Ecto neural progenitor cell (in vitro differentiated cells): ENCODE measurements around the gene ALG10B.
"Not testable (repeated sequence)": the region's sequence is repeated elsewhere in the genome, so short reads cannot be mapped to it uniquely, and the experiment has no call there.

Experiments
- DNase-seq: peaks from one replicate; pipeline ENCODE4 v3.0.0-alpha.2; 2018; ENCODE audit warnings: low spot score

The ALG10B gene, protein sequence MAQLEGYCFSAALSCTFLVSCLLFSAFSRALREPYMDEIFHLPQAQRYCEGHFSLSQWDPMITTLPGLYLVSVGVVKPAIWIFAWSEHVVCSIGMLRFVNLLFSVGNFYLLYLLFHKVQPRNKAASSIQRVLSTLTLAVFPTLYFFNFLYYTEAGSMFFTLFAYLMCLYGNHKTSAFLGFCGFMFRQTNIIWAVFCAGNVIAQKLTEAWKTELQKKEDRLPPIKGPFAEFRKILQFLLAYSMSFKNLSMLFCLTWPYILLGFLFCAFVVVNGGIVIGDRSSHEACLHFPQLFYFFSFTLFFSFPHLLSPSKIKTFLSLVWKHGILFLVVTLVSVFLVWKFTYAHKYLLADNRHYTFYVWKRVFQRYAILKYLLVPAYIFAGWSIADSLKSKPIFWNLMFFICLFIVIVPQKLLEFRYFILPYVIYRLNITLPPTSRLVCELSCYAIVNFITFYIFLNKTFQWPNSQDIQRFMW

GRCh38 chr12:38316391-38317129 lies at the start of gene ALG10B:
ALG10B (plus strand) TSS chr12:38316774; CDS start chr12:38316894, 120 bp downstream.
- peak; percentile 97 for DNase-seq

DNA sequence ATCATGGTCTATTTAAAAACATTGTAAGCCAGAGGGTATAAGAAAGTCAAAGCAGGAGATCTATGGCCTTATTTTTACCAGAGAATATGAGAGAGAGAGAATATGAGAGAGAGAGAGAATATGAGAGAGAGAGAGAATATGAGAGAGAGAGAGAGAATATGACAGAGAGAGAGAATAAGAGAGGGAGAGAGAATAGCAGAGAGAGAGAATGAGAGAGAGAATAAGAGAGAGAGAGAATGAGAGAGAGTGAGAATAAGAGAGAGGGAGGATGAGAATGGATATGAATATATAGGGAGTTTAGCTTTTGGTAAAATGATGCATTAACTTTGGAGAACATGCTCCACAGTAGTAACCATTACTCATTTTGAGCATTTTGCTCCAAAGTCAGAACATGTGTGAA lies 48.0 kb upstream of the ALG10B start:
- DNase-seq: no peak

DNA sequence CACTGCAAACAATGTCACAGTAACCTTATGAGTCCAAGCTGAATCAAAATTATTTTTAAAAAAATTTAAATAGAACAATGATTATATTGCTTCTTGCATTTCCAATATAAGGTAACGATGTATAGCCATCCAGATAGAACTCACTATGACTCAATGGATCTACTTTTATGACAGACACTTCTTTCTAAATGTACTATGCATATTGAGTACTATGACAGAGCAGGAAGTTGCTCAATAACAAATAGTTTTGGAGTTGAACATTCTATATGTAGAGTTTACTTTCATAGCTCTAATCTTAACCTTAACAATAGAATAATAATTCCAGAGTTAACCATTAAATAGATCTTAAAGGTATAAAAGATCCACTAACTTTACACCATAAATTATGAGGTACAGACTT lies 46.7 kb upstream of the ALG10B start:
- no peak for DNase-seq

DNA sequence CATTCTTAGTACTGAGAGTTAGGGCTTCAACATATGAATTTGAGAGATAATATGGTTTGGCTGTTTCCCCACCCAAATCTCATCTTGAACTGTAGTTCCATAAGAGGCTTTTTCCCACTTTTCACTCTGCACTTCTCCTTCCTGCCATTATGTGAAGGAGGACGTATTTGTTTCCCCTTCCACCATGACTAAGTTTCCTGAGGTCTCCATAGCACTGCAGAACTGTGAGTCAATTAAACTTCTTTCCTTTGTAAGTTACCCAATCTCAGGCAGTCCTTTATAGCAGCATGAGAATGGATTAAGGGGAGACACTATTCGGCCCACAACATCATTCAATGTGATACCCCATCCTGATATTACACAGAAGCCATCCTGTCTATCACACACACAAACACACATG lies 36.8 kb upstream of the ALG10B start:
- DNase-seq: no peak

DNA sequence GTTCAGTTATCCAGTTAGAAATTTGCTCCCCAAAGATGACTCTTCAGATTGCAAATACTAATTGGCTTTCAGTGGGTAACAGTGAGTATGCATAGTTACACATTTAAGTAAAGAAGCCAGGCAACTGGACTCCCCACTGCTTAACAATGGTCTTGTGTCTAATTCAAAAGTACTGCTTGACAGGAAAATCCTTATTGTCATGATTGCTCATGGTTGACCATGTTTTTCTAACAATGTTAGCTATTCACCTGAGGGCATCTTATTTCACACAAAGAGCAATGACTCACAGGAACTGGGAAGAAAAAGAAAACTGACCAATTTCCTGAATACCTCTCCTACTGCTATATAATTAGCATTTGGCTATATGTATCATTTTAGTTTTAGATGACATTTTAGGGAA lies 33.7 kb upstream of the ALG10B start:
- no peak for DNase-seq

- DNase-seq: no peak
Measured at GRCh38 chr12:38289396-38289795, 27.2 kb upstream of the ALG10B start.

GRCh38 chr12:38291160-38291559 lies 25.4 kb upstream of the ALG10B start:
- DNase-seq: no peak

DNA sequence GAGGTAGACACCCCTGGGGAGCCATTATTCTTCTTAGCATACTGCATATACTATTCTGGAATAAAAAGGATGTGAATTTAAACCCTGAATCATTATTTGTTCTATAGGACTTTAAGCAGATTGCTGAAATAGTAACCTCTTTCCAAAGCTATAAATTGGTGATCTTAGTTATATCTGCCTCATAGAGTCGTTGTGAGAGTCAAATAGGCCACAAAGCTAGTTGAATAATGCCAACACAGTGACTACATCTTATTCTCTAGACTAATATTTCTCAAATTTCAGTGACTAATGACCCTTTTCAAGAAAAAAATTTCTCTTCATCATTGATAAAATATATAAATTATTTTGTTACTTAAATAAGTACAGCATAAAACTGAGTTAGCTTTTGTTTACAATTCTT lies 13.6 kb upstream of the ALG10B start:
- DNase-seq: not testable (repeated sequence)

GRCh38 chr12:38321966-38322365 lies 5.4 kb downstream of the ALG10B start:
- not testable (repeated sequence) for DNase-seq

- DNase-seq: no peak
Measured at GRCh38 chr12:38324912-38325311, 8.3 kb downstream of the ALG10B start.

DNA sequence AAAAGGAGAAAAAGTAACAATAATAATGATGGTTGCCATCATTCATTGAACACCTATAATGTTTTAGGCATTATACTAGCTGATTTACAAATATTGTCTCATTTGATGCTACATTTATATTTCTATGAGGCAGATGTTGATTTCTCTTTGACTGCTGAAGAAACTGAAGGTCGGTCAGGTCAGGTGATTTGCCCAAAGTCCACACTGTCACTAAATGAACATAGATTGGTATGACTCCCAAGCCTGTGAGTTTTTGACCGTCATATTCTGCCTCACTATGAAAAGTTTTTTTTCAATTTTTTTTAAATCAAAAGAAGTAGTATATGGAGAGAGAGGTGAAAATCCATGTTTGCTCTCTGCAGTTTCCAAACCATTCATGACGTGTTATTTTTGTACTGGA lies 10.8 kb downstream of the ALG10B start:
- DNase-seq: no peak

DNA sequence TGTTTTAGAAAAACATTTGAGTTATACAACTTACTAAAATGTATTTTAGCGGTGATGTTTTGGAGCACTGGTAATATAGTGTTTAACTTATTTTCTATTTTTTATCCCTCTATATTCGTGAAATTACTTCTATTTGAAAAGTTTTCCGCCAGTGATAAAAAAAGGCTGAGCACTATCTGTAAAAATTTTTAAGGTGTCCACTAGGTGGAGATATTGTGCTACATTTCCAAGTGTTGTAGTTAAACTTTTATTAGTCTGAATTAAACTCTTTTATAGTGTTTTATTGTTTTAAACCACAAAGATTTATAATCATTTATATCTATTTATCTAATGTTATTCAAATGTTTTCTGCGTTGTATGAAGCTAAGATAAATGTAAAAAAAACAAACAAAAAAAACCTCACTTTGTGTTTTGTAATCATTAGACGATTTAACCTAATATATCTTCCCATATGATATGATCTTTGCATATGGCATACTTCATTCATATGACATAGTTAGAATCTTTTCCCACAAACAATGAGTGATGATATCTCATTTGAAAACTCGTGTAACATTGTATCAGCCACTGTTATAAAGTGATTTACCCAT lies 11.8 kb downstream of the ALG10B start:
- DNase-seq: no peak

- not testable (repeated sequence) for DNase-seq
Measured at GRCh38 chr12:38330414-38330813, 13.8 kb downstream of the ALG10B start.

GRCh38 chr12:38332814-38333213 lies 16.2 kb downstream of the ALG10B start:
- DNase-seq: no peak

- no peak for DNase-seq
Measured at GRCh38 chr12:38342444-38342843, 25.9 kb downstream of the ALG10B start.

DNA sequence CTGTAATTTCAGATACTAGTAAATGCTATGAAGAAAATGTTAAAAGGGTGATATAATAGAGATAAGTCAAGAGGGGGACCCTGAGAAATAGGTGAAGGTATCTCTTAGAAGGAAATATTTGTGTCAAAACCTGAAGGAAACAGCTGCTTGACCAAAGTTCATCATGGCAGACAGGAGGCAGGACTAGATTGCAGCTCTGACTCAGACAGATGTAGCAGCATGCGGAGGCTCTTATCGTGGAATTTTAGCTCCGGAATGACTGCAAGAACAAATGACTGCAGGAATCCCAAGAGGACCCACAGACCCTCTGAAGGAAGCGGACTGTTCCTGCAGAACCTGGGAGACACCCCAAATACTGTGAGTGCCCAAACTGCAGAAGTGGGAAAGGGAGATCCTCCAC lies 26.7 kb downstream of the ALG10B start:
- not testable (repeated sequence) for DNase-seq

- DNase-seq: not testable (repeated sequence)
Measured at GRCh38 chr12:38343916-38344315, 27.3 kb downstream of the ALG10B start.

- DNase-seq: no peak
Measured at GRCh38 chr12:38350342-38351174, 34.0 kb downstream of the ALG10B start.

DNA sequence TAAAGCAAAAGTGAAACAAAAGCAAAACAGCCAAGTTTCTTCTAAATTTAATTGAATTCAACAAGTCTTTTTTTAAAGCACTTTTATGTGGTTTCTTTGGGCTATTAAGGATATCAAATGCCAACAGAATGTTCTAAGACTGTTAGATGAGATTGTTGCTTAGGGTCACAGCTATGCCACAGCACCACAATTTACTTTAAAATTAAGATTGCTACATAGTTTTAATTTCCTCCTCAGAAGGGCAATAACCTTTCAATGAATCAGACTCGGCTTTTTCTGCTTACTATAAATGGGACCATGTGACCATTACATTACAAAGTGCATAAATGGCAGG lies 34.6 kb downstream of the ALG10B start:
- DNase-seq: not testable (repeated sequence)

DNA sequence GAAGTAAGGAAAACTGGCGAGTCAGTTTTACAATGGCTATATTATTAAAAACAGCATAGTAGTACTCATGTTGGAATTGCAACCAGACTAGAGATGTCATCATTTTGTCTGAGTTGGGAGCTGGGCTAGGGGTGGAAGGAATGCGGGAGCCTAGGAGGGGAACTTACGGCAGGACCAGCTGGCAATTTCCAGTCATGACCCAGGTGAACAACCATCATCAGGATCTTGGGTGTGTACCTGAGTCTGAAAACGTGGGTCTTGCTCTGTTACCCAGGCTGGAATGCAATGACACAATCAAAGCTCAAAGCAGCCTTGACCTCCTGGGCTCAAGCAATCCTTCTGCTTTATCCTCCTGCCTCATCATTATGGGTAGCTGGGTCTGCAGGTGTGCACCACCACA lies 50.9 kb downstream of the ALG10B start:
- no peak for DNase-seq

- DNase-seq: no peak
Measured at GRCh38 chr12:38370311-38370710, 53.7 kb downstream of the ALG10B start.

DNA sequence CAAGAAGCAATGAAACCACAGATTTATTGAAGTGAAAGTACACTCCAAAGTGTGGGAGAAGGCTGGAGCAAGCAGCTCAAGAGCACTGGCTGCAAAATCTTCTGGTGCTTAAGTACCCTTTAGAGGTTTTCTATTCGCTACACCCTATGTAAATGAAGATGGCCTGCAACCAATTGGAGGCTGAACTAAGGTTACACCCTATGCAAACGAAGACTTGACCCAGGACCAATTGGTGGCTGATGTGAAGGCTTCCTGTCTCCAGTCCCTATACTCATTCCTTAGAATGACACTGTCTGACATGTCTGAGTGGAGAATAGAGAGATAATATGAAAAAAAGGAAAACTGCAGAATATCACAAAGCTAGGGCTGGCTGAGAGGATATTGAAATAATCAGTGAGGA lies 57.2 kb downstream of the ALG10B start:
- DNase-seq: no peak
